ENCODE data around the gene ITPRIP. TPM values are rescaled to one million over a fixed set of nuclear protein-coding genes. Genes with fewer than 3 reads are reported as not detected.

ITPRIP gene
- total RNA-seq, 1 donor from 2014 or later, result 21.7 TPM

DNA sequence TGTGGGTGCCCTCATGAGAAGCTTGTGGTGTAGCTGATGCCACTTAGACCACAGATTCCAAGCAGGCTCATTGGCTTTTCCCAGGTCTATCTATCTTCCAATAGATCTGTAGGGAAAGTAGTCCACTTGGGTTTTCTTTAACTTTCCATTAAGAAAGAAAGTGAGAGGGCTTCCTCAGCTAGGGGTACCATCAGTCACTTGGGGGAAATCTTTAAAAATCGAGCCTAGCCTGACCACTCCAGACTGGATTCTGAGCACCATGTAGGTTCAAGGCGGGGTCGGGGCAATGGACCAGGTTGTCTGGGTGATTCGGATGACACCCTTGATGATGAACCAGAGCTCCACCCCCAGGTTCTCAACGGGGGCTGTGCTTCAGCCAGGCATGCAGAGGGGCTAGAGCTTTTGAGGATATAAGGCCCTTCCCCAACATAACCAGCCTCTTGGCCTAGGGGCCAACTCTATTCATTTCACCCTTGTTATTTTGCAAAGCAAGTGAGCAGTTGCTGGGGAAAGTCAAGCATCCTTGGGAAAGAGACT, 27.0 kb downstream of the ITPRIP start:
- intact Hi-C loops (cut with micrococcal nuclease), result no loop called here

DNA sequence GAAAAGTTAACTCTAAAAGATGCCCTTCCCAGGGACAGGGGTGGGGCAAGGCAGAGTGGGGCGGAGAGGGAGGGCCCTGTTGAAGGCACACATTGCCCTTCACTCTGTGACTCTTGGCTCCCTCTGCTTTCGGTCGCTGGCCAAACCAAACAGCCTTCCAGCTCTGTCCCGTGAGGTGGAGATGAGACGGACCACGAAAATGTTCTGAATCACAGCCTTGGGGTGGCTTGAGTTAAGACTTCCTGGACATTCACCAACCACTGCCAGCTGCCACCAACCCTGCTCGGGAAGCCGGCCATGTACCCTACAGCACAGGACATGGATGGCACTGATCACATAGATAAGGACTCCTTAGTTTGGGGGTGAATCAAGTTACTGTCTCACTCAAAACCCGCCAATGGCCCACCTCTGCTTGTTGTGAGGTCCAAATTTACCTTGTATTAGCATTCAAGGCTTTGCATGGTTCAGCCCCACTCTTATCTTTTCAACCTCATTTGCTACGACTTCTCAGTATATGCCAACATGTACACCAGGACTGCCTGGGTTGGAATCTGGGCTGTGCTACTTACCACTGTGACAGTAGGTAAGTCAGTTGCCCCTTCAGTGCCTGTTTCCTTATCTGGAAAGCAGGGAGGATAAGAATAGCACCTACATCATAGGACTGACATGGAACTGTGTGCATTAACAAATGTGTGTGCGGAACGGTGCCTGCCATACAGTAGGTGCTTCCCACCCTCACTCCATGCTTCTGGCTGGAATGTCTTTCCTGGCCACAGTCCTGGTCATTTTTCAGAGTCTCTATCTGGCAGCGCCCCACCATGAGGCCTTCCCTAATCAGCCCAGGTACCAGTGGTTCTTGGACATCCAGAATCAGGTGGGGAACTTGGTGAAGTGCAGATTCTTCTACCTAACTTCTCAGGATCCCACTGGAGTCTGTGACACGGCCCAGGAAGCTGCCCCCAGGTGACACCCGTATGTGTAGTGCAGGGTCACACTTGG, 28.0 kb downstream of the ITPRIP start:
- intact Hi-C loops (cut with micrococcal nuclease), result loop anchor here (2.0 kb wide), 1 partner anchor 19 kb away; no protein-coding TSS in a partner anchor

GRCh38 chr10:104308439-104308903, 29.8 kb downstream of the ITPRIP start:
- intact Hi-C loops (cut with micrococcal nuclease), result loop anchor here (1.0 to 2.0 kb wide), 2 partner anchors 13 to 20 kb away; no protein-coding TSS in a partner anchor

- intact Hi-C loops (cut with micrococcal nuclease), result loop anchor here (1.0 to 2.0 kb wide), 2 partner anchors 13 to 21 kb away; no protein-coding TSS in a partner anchor
Observed at GRCh38 chr10:104307576-104308438, 30.5 kb downstream of the ITPRIP start.

DNA sequence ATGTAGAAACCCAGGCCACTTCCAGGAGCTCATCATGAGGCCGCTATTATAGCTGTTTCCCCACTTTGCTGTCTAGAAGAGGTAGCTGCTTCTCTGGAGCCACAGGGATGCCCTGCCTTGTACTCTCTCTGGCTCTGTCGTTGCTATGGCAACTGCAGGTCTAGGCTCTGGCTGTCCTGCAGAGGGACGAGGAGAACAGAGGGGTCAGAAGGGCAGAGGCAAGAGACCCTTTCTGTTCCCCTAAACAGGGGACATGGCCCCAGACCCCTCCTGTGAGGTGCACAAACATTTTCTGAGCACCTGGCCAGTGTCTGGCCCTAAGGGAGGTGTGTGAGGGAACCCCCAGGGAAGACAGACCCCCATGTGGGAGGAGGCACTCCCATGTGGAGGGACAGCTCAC, 31.4 kb downstream of the ITPRIP start:
- intact Hi-C loops (cut with micrococcal nuclease), result no loop called here

- intact Hi-C loops (cut with micrococcal nuclease), result loop anchor here (1.0 kb wide), 4 partner anchors 14 to 45 kb away; partner anchors contain the start of genes GSTO2 and ITPRIP
Observed at GRCh38 chr10:104304927-104305326, 33.3 kb downstream of the ITPRIP start.

GRCh38 chr10:104304356-104304745, 33.9 kb downstream of the ITPRIP start:
- intact Hi-C loops (cut with micrococcal nuclease), result loop anchor here (1.0 kb wide), 1 partner anchor 35 kb away; the partner anchor contains the start of gene GSTO2

- intact Hi-C loops (cut with micrococcal nuclease), result loop anchor here (1.0 kb wide), 1 partner anchor 34 kb away; the partner anchor contains the start of gene GSTO2
Observed at GRCh38 chr10:104303594-104304355, 34.5 kb downstream of the ITPRIP start.

DNA sequence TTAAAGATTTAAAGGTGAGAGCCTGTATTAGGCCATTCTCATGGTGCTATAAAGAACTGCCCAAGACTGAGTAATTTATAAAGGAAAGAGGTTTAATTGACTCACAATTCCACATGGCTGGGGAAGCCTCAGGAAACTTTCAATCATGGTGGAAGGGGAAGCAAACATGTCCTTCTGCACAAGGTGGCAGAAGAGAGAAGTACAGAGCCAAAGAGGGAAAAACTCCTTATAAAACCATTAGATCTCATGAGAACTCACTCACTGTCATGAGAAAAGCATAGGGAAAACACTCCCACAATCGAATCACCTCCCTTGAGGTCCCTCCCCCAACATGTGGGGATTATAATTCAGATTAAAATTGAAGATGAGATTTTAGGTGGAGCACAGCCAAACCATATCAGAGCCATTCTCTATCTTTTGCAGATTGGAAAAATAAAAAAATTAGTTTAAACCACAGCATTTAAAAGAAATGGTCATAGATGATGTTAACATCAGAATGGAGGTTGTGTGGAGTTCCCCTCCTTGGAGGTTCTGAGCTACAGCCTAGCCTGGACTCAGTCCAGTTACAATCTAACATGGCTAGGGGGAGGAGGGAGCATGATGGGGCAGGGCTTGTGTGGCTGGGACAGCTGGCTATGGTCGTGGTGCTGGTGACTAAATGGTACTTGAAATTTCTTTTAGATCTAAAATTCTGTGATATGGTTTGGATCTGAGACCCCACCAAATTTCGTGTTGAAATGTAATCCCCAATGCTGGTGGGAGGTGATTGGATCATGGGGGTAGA, 36.2 kb downstream of the ITPRIP start:
- intact Hi-C loops (cut with micrococcal nuclease), result no loop called here

DNA sequence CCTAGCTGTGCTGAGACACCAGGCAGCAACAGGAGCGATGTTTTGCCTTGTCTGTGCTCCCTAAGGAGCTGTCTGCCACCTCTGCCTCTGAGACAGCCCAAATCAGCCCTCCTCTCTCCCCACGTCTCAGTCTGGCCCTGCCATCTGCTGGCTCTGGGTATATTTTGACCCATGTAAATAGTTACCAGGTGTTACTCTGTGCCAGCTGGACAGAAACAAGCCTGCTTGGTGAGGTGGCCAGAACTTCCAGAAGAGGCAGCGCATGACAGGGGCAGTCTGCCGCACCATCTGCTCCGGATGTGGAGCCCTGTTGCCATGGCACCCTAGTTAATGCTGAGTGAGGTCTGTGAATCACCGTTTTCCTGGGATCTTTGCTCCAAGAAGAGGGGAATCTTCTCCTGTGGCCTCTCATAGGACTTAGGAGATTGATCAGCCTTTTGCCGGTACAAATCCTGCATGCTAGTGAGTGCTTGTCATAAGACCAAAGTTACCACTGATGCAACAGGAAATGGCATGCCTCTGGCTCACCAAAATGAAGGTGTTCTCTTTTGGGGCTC, 37.5 kb downstream of the ITPRIP start:
- intact Hi-C loops (cut with micrococcal nuclease), result loop anchor here (1.0 kb wide), 1 partner anchor 10 kb away; no protein-coding TSS in a partner anchor

GRCh38 chr10:104300002-104300735, 38.1 kb downstream of the ITPRIP start:
- intact Hi-C loops (cut with micrococcal nuclease), result loop anchor here (1.0 kb wide), 1 partner anchor 9 kb away; no protein-coding TSS in a partner anchor

DNA sequence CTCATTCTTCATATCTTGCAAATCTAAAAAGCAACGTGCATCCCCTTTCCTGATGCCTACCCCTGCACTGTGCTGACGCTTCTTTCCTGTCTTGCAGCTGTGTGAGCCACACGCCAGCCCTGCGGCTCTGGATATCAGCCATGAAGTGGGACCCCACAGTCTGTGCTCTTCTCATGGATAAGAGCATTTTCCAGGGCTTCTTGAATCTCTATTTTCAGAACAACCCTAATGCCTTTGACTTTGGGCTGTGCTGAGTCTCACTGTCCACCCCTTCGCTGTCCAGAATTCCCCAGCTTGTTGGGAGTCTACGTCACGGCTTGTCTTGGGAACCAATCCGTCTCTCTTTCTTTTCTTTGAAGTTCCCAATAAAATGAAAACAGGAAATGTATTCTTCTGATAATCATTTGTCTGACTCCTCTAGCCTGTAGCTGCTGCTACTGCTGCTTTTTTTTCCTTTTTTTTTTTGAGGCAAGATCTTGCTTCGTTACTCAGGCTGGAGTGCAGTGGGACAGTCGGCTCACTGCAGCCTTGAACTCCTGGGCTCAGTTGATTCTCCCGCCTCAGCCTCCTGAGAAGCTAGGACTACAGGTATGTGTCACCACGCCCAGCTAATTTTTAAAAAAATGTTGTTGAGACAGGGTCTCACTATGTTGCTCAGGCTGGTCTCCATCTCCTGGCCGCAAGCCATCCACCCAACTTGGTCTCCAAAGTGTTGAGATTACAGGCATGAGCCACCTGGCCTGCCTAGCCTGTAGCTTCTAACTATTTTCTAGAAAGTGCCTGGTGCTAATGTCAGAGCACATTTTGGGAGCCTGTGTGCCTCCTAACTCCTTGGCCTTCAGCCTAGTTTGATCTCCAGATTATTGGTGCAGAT, 39.0 kb downstream of the ITPRIP start:
- intact Hi-C loops (cut with micrococcal nuclease), result no loop called here

- intact Hi-C loops (cut with micrococcal nuclease), result no loop called here
Observed at GRCh38 chr10:104297697-104298660, 40.3 kb downstream of the ITPRIP start.

DNA sequence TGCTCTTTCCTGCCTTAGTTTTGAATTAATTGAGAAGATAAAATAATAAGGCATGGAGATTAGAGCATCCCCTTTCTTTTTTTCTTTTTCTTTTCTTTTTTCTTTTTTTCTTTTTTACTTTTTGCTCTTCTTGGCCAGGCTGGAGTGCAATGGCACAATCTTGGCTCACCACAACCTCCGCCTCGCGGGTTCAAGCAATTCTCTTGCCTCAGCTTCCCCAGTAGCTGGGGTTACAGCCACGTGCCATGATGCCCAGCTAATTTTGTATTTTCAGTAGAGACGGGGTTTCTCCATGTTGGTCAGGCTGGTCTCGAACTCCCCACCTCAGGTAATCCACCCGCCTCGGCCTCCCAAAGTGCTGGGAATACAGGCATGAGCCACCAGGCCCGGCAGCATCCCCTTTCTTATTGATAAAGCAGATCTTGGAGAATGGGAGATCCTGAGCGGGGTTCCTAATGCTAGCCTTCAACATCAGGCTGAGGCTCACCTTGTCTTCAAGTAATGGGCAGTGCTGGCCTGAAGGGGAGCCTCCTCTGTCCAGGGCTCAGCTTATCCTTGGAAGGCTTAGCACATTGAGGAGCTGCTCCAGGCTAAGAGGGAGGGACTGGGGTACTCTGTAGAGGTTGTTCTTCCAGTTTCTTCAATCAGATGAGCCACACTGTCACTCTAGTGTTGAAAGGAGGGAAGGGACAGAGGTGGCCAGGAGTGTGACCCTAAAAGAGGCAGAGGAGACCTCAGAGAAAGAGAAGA, 41.4 kb downstream of the ITPRIP start:
- intact Hi-C loops (cut with micrococcal nuclease), result no loop called here

DNA sequence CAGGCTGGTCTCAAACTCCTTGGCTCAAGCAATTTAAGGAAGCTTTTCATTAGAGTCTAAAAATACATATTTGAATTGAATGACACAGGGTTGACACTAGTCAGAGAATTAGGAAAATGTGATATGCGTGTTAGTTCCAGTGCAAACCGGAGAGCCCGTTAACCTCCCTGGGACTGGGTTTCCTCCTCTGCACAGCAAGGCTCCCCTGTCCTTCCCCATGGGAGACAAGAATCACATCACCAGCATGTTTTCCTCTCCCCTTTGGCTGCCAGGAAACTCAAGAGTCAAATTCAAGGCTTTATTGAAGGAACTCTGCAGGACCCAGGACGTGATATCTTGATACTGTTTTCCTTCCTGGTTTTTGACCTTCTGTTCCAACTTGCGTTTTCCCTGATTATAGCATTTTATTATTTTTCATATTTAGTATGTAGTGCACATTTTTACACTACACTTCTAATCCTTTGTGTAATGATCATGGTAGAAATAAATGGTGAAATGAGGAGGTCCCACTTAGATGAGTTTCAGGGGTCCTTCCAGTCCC, 44.4 kb downstream of the ITPRIP start:
- intact Hi-C loops (cut with micrococcal nuclease), result no loop called here
